SK-N-SH (cell line): ENCODE data around the gene MRPL21.

Source experiments
- CTCF ChIP-seq: fragments of 200-600 bp; sonication (generic); IDR thresholded peaks from 2 replicates; pipeline ENCODE4 v1.6.1; 2017; ENCODE audit warnings: antibody characterized with exemption, mild to moderate bottlenecking, moderate library complexity
- SIN3A ChIP-seq: IDR thresholded peaks from 2 replicates; pipeline ENCODE4 v1.6.1; 2012; ENCODE audit warnings: low read depth, mild to moderate bottlenecking, low read length, moderate library complexity, borderline replicate concordance
- TF ChIP-seq, protein P1 (sequence below): IDR thresholded peaks from 2 replicates; pipeline ENCODE4 v1.4.0; 2012; ENCODE audit warnings: low read depth

DNA sequence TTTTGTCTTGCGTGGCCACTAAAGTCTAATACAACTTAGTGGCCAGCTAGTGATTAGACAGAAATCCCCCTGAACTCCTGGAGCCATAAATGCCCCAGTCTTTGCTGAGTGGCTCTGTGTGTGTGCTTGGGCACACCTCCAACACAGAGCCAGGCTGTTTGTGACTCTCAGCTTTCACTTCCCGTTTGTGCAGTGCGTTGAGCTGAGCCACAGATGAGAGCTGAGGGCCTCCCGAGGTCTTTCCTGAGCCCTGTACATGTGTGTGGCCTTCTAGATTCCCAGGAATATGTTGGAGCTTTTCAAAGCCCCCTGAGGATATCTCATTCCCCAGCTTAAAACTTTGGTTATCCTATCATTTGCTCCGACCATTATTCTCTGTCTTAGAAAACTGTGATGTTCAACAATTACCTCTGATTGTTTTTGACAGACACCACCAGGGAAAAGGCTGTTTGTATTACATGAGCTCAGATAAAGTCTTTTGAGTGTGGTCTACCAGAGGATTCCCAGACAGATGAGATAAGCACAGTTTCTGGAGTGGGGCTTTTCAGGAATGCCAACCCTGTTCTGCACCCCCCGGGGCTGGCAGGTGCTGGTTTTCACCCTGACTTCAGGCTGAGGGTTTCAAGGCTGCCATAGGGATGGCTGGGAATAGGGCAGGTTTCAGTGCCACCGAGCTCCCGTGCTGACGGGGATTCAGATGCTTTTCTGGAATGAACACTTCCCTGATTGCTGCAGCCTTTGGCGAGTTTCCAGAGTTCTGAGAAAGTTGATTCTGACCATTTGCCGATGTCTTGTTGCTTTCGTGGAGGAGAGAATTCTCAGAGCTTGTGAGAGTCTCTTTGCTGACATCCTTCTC is 23.9 kb upstream of the MRPL21 start:
- TF ChIP-seq CTCF (no peak), SIN3A (no peak)
- TF ChIP-seq, protein P1, sequence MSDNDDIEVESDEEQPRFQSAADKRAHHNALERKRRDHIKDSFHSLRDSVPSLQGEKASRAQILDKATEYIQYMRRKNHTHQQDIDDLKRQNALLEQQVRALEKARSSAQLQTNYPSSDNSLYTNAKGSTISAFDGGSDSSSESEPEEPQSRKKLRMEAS, result no peak
